Liver (tissue), 9 donors: ENCODE data around the gene VOPP1. TPM values are rescaled to one million over a fixed set of nuclear protein-coding genes. Genes with fewer than 3 reads are reported as not detected.

Experiments
- DNase-seq: peaks from one replicate; pipeline ENCODE4 v3.0.0-alpha.2; 2017; ENCODE audit warnings: low spot score
- H3K27ac ChIP-seq, 2 donors: one replicate each; pipeline ENCODE4 v1.7.0; 2013; ENCODE audit warnings: inconsistent platforms in 2 of 2, low read length in 2 of 2, control low read depth in 1 of 2, low read depth in 1 of 2, mild to moderate bottlenecking in 1 of 2
- H3K27me3 ChIP-seq, 4 donors: one replicate each; pipeline versions ENCODE4 v1.6.1 to v1.7.0; 2013; ENCODE audit warnings: low read length in 3 of 4, inconsistent platforms in 1 of 4, mild to moderate bottlenecking in 1 of 4, moderate library complexity in 1 of 4; ENCODE audit not compliant: control insufficient read depth in 4 of 4, insufficient read depth in 4 of 4
- H3K36me3 ChIP-seq, 4 donors: one replicate each; pipeline versions ENCODE4 v1.6.1 to v1.7.0; 2013; ENCODE audit warnings: low read length in 3 of 4, mild to moderate bottlenecking in 3 of 4, low read depth in 1 of 4, moderate library complexity in 1 of 4; ENCODE audit not compliant: control insufficient read depth in 4 of 4, insufficient read depth in 3 of 4
- H3K4me1 ChIP-seq, 4 donors: one replicate each; pipeline versions ENCODE4 v1.6.1 to v1.7.0; 2013; ENCODE audit warnings: low read length in 3 of 4, mild to moderate bottlenecking in 3 of 4, moderate library complexity in 1 of 4; ENCODE audit not compliant: control insufficient read depth in 4 of 4, insufficient read depth in 4 of 4
- H3K4me3 ChIP-seq, 3 donors: one replicate each; pipeline versions ENCODE4 v1.6.1 to v1.7.0; 2013; ENCODE audit warnings: low read length in 3 of 3, control low read depth in 1 of 3, low read depth in 1 of 3, mild to moderate bottlenecking in 1 of 3
- H3K9ac ChIP-seq, 2 donors: one replicate each; pipeline ENCODE4 v1.7.0; 2013; ENCODE audit warnings: low read length in 2 of 2, mild to moderate bottlenecking in 2 of 2, moderate library complexity in 2 of 2, control low read depth in 1 of 2, low read depth in 1 of 2
- H3K9me3 ChIP-seq, 4 donors: one replicate each; pipeline versions ENCODE4 v1.6.1 to v1.7.0; 2013; ENCODE audit warnings: low read length in 3 of 4; ENCODE audit not compliant: control insufficient read depth in 4 of 4
- EGR1 ChIP-seq, 2 donors: IDR thresholded peaks; 2 replicates each; pipeline ENCODE4 v1.6.1; 2016 to 2018; ENCODE audit warnings: antibody characterized with exemption in 2 of 2, low read depth in 2 of 2
- FOXA1 ChIP-seq: IDR thresholded peaks from 2 replicates; pipeline ENCODE4 v1.6.1; 2016; ENCODE audit warnings: antibody characterized with exemption
- FOXA2 ChIP-seq: IDR thresholded peaks from 2 replicates; pipeline ENCODE4 v1.6.1; 2016; ENCODE audit warnings: antibody characterized with exemption
- GABPA ChIP-seq, 2 donors: IDR thresholded peaks in 1 of 2; conservative IDR thresholded peaks in 1 of 2; 2 replicates each; pipeline ENCODE4 v1.6.1; 2016; ENCODE audit warnings: antibody characterized with exemption in 2 of 2, mild to moderate bottlenecking in 1 of 2, moderate library complexity in 1 of 2
- HNF4A ChIP-seq, 2 donors: conservative IDR thresholded peaks; 2 replicates each; pipeline ENCODE4 v1.6.1; 2016; ENCODE audit warnings: antibody characterized with exemption in 2 of 2, mild to moderate bottlenecking in 2 of 2
- HNF4G ChIP-seq: IDR thresholded peaks from 2 replicates; pipeline ENCODE4 v1.6.1; 2016; ENCODE audit warnings: antibody characterized with exemption
- JUND ChIP-seq, 2 donors: IDR thresholded peaks; 2 replicates each; pipeline ENCODE4 v1.6.1; 2016; ENCODE audit warnings: antibody characterized with exemption in 2 of 2
- NR2F2 ChIP-seq: IDR thresholded peaks from 2 replicates; pipeline ENCODE4 v1.6.1; 2016; ENCODE audit warnings: antibody characterized with exemption
- RAD21 ChIP-seq, 2 donors: IDR thresholded peaks; 2 replicates each; pipeline ENCODE4 v1.6.1; 2016; ENCODE audit warnings: antibody characterized with exemption in 2 of 2, mild to moderate bottlenecking in 2 of 2
- RXRA ChIP-seq, 2 donors: IDR thresholded peaks; 2 replicates each; pipeline ENCODE4 v1.6.1; 2017 to 2018; ENCODE audit warnings: antibody characterized with exemption in 2 of 2, mild to moderate bottlenecking in 1 of 2
- SP1 ChIP-seq: IDR thresholded peaks from 2 replicates; pipeline ENCODE4 v1.6.1; 2018; ENCODE audit warnings: antibody characterized with exemption, mild to moderate bottlenecking
- TAF1 ChIP-seq: conservative IDR thresholded peaks from 2 replicates; pipeline ENCODE4 v1.6.1; 2016; ENCODE audit warnings: antibody characterized with exemption, mild to moderate bottlenecking
- YY1 ChIP-seq: IDR thresholded peaks from 2 replicates; pipeline ENCODE4 v1.6.1; 2016; ENCODE audit warnings: antibody characterized with exemption, mild to moderate bottlenecking
- WGBS: extraction: QIAGEN DNeasy Blood & Tissue Kit; methylation state at CpG from one replicate; pipeline ENCODE4 v1.1.7; 2013; 5-methylcytosine and 5-hydroxymethylcytosine counted together
- polyA plus RNA-seq, 2 donors: library from polyadenylated mRNA; stranded (reverse) in 1 of 2; unstranded in 1 of 2; fragments of 200-250 nt in 1 of 2; fragments of >200 nt in 1 of 2; fragmentation: Nextera tagmentation in 1 of 2; extraction: Ambion mirVana in 1 of 2; gene quantifications; one replicate each; pipeline versions ENCODE4 v1.2.1 to v1.2.3, GENCODE V29; 2013 to 2015
- total RNA-seq, 2 donors: library from RNA; depleted of rRNA; stranded (reverse); fragments of >200 nt; gene quantifications; one replicate each; pipeline ENCODE4 v1.2.3, GENCODE V29; 2014
- TF ChIP-seq, protein P1 (sequence below): fragments of 150-350 bp; IDR thresholded peaks from 2 replicates; pipeline ENCODE4 v1.5.1; 2017; ENCODE audit warnings: improper control_type of control experiment, low read depth, low read length; ENCODE audit not compliant: missing input control
- TF ChIP-seq, protein P2 (sequence below): IDR thresholded peaks from 2 replicates; pipeline ENCODE4 v1.6.1; 2016; ENCODE audit warnings: antibody characterized with exemption, mild to moderate bottlenecking
- TF ChIP-seq, protein P3 (sequence below): IDR thresholded peaks from 2 replicates; pipeline ENCODE4 v1.6.1; 2016; ENCODE audit warnings: antibody characterized with exemption
- TF ChIP-seq, protein P4 (sequence below): IDR thresholded peaks from 2 replicates; pipeline ENCODE4 v1.6.1; 2016; ENCODE audit warnings: antibody characterized with exemption
- TF ChIP-seq, protein P5 (sequence below): IDR thresholded peaks from 2 replicates; pipeline ENCODE4 v1.6.1; 2016; ENCODE audit warnings: antibody characterized with exemption
- donor health status: healthy.
- donor health status: healthy.
- donor health status: healthy.
- donor health status: healthy.
- donor health status: healthy.

VOPP1 gene
- total and polyA plus RNA-seq, 4 donors: 11.5 to 23.8 (median 21.7) TPM

DNA sequence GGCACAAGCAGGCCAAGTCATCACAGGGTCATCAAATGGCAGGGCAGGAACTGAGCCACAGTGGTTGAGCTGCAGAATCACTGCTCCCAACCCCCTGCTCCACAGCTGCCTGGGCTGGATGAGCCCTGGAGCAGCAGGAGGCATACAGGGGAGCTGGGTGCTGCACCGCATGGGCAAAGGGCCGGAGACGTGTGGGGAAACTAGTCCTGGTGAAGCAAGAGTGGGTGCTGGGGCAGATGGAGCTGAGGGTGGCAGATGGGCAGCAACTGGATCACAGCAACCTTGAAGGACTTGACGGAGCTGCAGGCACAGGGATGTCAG is 16.0 kb upstream of the VOPP1 start:
- Histone ChIP-seq H3K9me3 (no peaks in the 10 kb centered on the region), H3K4me1 (no peaks in the 10 kb centered on the region), H3K27ac (no peak overlapping the region), H3K9ac (no peak overlapping the region), H3K27me3 (no peaks in the 10 kb centered on the region), H3K36me3 (no peaks in the 10 kb centered on the region), H3K4me3 (no peak overlapping the region)
- 78% methylated on average over 4 of the region's 4 CpGs for WGBS
- TF ChIP-seq TAF1 (no peak), GABPA (IDR thresholded peaks at IDR 0.05 in 1 of 2, conservative IDR thresholded peaks at IDR 0.05 in 1 of 2) (no peak), RXRA (IDR thresholded peaks at IDR 0.05) (no peak), YY1 (no peak), HNF4A (conservative IDR thresholded peaks at IDR 0.05) (no peak), EGR1 (IDR thresholded peaks at IDR 0.05; ENCODE audit: low read depth in 2 of 2) (no peak), NR2F2 (no peak), RAD21 (IDR thresholded peaks at IDR 0.05) (no peak), FOXA1 (no peak), SP1 (no peak), HNF4G (no peak), JUND (IDR thresholded peaks at IDR 0.05) (no peak), FOXA2 (no peak)
- TF ChIP-seq, protein P1, sequence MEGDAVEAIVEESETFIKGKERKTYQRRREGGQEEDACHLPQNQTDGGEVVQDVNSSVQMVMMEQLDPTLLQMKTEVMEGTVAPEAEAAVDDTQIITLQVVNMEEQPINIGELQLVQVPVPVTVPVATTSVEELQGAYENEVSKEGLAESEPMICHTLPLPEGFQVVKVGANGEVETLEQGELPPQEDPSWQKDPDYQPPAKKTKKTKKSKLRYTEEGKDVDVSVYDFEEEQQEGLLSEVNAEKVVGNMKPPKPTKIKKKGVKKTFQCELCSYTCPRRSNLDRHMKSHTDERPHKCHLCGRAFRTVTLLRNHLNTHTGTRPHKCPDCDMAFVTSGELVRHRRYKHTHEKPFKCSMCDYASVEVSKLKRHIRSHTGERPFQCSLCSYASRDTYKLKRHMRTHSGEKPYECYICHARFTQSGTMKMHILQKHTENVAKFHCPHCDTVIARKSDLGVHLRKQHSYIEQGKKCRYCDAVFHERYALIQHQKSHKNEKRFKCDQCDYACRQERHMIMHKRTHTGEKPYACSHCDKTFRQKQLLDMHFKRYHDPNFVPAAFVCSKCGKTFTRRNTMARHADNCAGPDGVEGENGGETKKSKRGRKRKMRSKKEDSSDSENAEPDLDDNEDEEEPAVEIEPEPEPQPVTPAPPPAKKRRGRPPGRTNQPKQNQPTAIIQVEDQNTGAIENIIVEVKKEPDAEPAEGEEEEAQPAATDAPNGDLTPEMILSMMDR: no peak
- TF ChIP-seq, protein P2, sequence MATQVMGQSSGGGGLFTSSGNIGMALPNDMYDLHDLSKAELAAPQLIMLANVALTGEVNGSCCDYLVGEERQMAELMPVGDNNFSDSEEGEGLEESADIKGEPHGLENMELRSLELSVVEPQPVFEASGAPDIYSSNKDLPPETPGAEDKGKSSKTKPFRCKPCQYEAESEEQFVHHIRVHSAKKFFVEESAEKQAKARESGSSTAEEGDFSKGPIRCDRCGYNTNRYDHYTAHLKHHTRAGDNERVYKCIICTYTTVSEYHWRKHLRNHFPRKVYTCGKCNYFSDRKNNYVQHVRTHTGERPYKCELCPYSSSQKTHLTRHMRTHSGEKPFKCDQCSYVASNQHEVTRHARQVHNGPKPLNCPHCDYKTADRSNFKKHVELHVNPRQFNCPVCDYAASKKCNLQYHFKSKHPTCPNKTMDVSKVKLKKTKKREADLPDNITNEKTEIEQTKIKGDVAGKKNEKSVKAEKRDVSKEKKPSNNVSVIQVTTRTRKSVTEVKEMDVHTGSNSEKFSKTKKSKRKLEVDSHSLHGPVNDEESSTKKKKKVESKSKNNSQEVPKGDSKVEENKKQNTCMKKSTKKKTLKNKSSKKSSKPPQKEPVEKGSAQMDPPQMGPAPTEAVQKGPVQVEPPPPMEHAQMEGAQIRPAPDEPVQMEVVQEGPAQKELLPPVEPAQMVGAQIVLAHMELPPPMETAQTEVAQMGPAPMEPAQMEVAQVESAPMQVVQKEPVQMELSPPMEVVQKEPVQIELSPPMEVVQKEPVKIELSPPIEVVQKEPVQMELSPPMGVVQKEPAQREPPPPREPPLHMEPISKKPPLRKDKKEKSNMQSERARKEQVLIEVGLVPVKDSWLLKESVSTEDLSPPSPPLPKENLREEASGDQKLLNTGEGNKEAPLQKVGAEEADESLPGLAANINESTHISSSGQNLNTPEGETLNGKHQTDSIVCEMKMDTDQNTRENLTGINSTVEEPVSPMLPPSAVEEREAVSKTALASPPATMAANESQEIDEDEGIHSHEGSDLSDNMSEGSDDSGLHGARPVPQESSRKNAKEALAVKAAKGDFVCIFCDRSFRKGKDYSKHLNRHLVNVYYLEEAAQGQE: no peak
- TF ChIP-seq, protein P3, sequence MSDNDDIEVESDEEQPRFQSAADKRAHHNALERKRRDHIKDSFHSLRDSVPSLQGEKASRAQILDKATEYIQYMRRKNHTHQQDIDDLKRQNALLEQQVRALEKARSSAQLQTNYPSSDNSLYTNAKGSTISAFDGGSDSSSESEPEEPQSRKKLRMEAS: no peak
- TF ChIP-seq, protein P4, sequence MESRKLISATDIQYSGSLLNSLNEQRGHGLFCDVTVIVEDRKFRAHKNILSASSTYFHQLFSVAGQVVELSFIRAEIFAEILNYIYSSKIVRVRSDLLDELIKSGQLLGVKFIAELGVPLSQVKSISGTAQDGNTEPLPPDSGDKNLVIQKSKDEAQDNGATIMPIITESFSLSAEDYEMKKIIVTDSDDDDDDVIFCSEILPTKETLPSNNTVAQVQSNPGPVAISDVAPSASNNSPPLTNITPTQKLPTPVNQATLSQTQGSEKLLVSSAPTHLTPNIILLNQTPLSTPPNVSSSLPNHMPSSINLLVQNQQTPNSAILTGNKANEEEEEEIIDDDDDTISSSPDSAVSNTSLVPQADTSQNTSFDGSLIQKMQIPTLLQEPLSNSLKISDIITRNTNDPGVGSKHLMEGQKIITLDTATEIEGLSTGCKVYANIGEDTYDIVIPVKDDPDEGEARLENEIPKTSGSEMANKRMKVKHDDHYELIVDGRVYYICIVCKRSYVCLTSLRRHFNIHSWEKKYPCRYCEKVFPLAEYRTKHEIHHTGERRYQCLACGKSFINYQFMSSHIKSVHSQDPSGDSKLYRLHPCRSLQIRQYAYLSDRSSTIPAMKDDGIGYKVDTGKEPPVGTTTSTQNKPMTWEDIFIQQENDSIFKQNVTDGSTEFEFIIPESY: no peak
- TF ChIP-seq, protein P5, sequence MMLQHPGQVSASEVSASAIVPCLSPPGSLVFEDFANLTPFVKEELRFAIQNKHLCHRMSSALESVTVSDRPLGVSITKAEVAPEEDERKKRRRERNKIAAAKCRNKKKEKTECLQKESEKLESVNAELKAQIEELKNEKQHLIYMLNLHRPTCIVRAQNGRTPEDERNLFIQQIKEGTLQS: no peak
- DNase-seq: no peak
